Erythroblast (primary cell): ENCODE measurements around the gene PHACTR3.

Experiments
- GATA1 ChIP-seq: IDR thresholded peaks from 2 replicates; pipeline ENCODE4 v1.6.1; 2011; ENCODE audit warnings: low read depth, mild to moderate bottlenecking, control low read depth, low read length, moderate library complexity
- POLR2A ChIP-seq: IDR thresholded peaks from 2 replicates; pipeline ENCODE4 v1.6.1; 2011; ENCODE audit warnings: mild to moderate bottlenecking, low read length

DNA sequence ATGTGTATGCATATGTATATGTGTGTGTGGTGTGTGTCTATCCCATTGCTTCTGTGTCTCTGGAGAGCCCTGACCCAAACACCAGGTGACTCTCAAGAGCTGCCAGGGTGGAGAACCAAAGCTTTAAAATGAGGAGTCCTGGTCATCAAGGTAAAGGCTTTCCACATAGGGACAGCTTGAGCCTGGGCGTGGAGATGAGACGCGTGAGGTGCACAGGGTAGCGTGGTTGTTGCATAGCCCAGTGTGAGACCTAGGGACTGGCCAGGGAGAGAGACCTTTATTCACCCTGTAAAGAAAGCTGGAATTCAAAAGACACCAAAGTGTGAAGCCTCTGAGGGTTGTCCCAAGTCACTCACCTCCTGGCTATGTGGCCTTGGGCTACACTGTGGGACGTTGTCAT is 180.0 kb downstream of the PHACTR3 start:
- TF ChIP-seq POLR2A: no peak
- no peak for TF ChIP-seq GATA1
